Measurements from ENCODE around the gene TUBG1. TPM values are rescaled to one million over a fixed set of nuclear protein-coding genes. Genes with fewer than 3 reads are reported as not detected.
A peak's percentile ranks its signal among the peaks of the same experiment; 100 is the strongest.

The TUBG1 gene
- total and polyA plus RNA-seq, 10 of the 15 experiments (the other 5 are each of a cell fraction or from before 2014, with no cell fraction given), result 40.0 to 256 (median 107) TPM

GRCh38 chr17:42563143-42563509 is 46.4 kb upstream of the TUBG1 start:
- FAIRE-seq (peak; percentile 65), ATAC-seq (no peak), DNase-seq (ENCODE audit: low read depth, low spot score) (no peak)
- Histone ChIP-seq H4K20me1 (ENCODE audit: control insufficient read depth, insufficient read depth) (no peaks in the 10 kb centered on the region), H3K27ac (ENCODE audit: control insufficient read depth, insufficient read depth) (peak overlapping the region; percentile 93), H3K4me1 (ENCODE audit: control insufficient read depth, insufficient read depth, low read length) (peaks cover 21% of the 10 kb centered on the region), H3K79me2 (ENCODE audit: control insufficient read depth, insufficient read depth, low read length) (peaks cover 46% of the 10 kb centered on the region), H3K4me2 (ENCODE audit: control insufficient read depth, insufficient read depth) (peak overlapping the region; percentile 100), H3K27me3 (replicated peaks in 1 of 2; ENCODE audit: control insufficient read depth in 2 of 2, insufficient read depth in 2 of 2, low read length in 1 of 2) (no peaks in the 10 kb centered on the region), H3K9ac (ENCODE audit: control insufficient read depth, insufficient read depth, low read length) (peak overlapping the region; percentile 98), H3K36me3 (ENCODE audit: control insufficient read depth in 2 of 2, insufficient read depth in 2 of 2, low read length in 1 of 2) (peaks cover 12 to 19% of the 10 kb centered on the region in 2 experiments; a peak in 3 of 4 replicates), H3K4me3 (peak overlapping the region; percentile 76), H2AFZ (ENCODE audit: control insufficient read depth, low read depth, low read length) (no peak overlapping the region), H3K9me3 (replicated peaks; ENCODE audit: control insufficient read depth, insufficient read depth, low read length) (no peaks in the 10 kb centered on the region)
- ChIA-PET POLR2A (interaction anchor here (0.6 to 2.5 kb wide), 2 partner anchors 42 to 46 kb away, joined by 6 to 8 read pairs; partner anchors contain the start of genes RETREG3 and TUBG1), CTCF (interaction anchor here (0.7 to 1.4 kb wide), 5 partner anchors 14 to 444 kb away, joined by 3 to 6 read pairs (median 4); partner anchors contain the start of gene PSMC3IP), RAD21 (ENCODE audit: unreplicated experiment) (interaction anchor here (0.6 to 1.2 kb wide), 2 partner anchors 16 to 149 kb away, joined by 3 read pairs; no protein-coding TSS in a partner anchor), SMC1A (ENCODE audit: uncharacterized antibody, unreplicated experiment) (interaction anchor here (0.6 kb wide), 1 partner anchor 450 kb away, joined by 3 read pairs; no protein-coding TSS in a partner anchor)
- intact Hi-C loops (cut with micrococcal nuclease; ENCODE audit: unreplicated experiment), result no loop called here
- in situ Hi-C loops (cut with MboI), result no loop called here
- TF ChIP-seq HCFC1 (IDR thresholded peaks at IDR 0.05; ENCODE audit: low read length), result no peak
- TF ChIP-seq SIN3A (IDR thresholded peaks at IDR 0.05; ENCODE audit: low read depth, low read length), result peak; percentile 52; the same call in 1 of the 2 replicates
- TF ChIP-seq, protein P1, sequence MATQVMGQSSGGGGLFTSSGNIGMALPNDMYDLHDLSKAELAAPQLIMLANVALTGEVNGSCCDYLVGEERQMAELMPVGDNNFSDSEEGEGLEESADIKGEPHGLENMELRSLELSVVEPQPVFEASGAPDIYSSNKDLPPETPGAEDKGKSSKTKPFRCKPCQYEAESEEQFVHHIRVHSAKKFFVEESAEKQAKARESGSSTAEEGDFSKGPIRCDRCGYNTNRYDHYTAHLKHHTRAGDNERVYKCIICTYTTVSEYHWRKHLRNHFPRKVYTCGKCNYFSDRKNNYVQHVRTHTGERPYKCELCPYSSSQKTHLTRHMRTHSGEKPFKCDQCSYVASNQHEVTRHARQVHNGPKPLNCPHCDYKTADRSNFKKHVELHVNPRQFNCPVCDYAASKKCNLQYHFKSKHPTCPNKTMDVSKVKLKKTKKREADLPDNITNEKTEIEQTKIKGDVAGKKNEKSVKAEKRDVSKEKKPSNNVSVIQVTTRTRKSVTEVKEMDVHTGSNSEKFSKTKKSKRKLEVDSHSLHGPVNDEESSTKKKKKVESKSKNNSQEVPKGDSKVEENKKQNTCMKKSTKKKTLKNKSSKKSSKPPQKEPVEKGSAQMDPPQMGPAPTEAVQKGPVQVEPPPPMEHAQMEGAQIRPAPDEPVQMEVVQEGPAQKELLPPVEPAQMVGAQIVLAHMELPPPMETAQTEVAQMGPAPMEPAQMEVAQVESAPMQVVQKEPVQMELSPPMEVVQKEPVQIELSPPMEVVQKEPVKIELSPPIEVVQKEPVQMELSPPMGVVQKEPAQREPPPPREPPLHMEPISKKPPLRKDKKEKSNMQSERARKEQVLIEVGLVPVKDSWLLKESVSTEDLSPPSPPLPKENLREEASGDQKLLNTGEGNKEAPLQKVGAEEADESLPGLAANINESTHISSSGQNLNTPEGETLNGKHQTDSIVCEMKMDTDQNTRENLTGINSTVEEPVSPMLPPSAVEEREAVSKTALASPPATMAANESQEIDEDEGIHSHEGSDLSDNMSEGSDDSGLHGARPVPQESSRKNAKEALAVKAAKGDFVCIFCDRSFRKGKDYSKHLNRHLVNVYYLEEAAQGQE (IDR thresholded peaks at IDR 0.05; ENCODE audit: low read depth, low read length), result no peak
- peak; percentile 89 to 91 for TF ChIP-seq BHLHE40 (IDR thresholded peaks at IDR 0.05; ENCODE audit: borderline replicate concordance in 1 of 2, low read depth in 2 of 2, low read length in 1 of 2)
- no peak for TF ChIP-seq IRF4 (IDR thresholded peaks at IDR 0.05; ENCODE audit: low read depth, low read length)
- TF ChIP-seq YY1 (IDR thresholded peaks at IDR 0.05; ENCODE audit: low read depth, low read length), result 0 out of 2 replicates have a peak, but pooled peaks have one; percentile 9
- TF ChIP-seq RUNX3 (IDR thresholded peaks at IDR 0.05; ENCODE audit: low read length), result peak; percentile 52
- TF ChIP-seq PAX5 (IDR thresholded peaks at IDR 0.05; ENCODE audit: borderline replicate concordance, low read depth, low read length), result peak; percentile 52; the same call in 1 of the 2 replicates
- 1% methylated on average over 14 of the region's 14 CpGs for WGBS (ENCODE audit: insufficient coverage, insufficient replicate concordance, low lambda C conversion rate, missing lambda C conversion rate)
- no TSS peak for BruUV-seq (replicated peaks)
